Central memory CD4-positive, alpha-beta T cell (primary cell): ENCODE data around the gene ITGB8.

ENCODE experiments used
- DNase-seq: peaks from one replicate; pipeline ENCODE4 v3.0.0; 2022

The ITGB8 gene

DNA sequence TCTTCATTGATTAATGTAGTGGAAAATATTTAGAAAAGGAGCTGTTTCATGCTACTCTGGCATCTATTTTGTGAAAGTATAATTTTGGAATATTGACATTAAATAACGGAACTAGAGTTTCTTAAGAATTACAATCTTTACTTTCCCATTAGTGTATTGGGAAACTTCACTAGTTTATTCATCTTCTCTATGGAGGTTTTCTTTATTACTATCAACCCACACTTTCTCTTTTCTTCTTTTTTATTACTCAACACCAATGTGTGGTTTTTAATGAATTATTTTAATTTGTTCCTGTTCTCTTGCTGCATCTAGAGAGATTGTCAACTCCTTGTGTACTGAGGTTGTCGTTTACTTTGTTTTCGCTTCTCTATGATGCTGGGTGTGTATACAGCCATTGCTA, 20.4 kb upstream of the ITGB8 start:
- DNase-seq: no peak

DNA sequence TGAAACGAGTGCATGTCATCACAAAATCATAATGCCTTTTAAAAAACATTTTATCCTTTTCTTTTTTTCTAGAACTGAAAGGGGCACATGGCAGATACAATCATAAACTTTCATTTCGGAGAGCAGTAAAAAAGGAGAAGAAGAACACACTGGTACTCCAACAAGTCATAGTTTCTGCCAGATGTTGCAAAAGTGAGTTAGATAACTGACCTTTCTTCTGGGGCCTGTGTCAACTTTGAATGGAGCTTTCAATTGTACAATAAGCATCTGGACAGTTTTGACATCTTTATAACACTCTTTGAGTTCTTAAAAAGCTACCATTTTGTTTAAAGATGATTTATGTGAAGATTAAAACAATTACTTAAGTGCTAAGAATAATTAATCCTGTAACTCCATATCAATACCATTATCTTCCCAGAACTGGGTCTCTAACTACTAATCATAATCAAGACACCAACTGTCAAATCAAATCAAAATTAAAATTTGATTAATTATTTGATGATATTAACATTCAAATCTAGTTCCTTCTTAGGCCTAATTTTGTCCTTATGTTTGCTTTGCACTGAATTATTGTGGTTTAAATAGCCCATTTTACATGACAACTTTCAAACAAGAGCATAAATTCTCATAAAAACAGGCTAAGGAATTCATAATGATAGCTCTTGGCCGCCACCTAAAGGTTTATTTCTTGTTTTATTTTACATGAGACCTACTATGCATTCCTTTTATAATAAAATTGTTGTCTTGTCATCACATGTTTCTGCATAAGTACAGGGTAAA, 19.5 kb upstream of the ITGB8 start:
- DNase-seq: no peak

DNA sequence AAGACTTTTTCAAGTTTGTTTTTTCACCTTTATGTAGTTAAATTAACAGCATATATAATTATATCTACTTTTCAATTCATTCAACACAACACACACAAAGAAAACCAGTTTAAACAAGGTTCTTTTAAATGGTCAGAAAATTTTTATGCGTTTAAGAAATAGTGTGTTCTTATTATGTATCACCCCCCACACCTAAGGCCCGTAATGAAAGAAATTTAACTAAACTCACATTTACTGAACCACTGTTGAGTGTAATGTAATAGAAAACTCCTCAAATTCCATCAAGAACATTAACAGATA, 19.0 kb upstream of the ITGB8 start:
- DNase-seq: no peak

DNA sequence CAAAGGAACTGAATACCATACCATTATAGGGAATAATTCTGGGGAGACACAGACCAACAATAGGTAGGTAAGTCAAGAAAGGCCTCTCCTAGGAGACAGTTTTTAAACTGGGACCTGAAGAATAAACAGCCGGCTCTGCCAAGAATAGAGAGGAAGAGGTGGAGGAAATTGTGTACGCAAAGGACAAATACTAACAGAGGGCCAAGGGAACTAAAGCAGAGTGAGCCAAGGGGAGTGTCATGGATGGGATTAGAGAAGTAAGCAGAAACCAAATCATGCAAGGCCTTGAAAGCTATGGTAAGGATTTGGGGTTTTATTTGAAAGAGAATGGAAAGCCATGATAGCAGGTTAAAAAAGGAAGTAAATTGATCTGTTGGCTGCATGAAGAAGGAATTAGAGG, 18.1 kb upstream of the ITGB8 start:
- DNase-seq: no peak

DNA sequence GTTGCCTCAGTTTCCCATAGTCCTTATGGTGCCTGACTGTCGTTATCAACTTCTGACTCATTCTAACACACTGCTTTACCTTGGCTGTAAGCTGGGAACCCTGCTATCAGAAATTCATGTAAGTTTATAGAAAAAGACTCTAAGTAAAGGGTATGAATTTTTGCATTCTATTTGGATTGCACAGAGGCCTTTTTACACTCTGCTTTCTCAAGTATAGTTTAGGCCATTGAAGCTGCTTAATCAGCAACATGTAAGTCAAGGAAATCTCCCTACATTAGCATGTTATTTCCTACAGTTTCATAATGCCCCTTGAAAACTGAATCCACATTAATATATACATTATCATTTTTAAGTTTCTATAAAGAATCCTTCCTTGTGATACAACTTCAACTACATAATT, 17.1 kb upstream of the ITGB8 start:
- no peak for DNase-seq

DNA sequence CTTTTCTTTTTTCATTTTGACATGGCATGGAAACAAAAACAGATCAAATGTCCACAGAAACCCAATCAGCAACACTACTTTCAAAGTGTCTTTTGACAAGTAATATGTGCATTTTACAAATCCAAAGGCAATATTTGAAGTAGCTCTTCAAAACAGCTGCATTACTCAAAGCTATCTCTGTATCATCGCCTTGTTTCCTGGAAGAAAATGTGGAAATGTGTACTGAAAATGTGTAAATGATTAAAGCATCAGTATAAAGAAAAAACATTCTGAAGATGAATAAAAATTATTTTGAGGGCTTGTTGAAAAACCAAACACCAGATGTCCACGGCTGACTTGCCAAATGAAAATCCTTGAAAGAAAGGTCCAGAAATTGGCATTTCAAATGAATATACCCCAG, 16.5 kb upstream of the ITGB8 start:
- no peak for DNase-seq

DNA sequence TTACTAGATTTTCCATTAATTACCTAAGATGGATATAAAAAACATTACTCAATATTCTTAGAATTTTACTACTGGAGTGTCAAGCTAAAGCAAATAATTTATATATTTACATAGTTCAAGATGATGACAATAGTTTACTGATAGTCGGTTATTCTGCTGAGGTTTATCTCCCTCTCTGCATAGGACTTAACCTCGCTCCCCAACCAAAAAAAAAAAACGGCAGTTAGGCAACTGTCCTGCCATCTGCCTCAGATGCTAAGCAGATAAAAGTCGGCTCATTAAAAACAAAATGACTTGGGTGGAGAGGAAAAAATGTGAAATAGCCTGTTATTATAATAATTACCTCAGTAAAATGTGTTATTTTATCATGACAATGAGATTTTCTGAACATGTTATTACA, 14.0 kb upstream of the ITGB8 start:
- DNase-seq: no peak

DNA sequence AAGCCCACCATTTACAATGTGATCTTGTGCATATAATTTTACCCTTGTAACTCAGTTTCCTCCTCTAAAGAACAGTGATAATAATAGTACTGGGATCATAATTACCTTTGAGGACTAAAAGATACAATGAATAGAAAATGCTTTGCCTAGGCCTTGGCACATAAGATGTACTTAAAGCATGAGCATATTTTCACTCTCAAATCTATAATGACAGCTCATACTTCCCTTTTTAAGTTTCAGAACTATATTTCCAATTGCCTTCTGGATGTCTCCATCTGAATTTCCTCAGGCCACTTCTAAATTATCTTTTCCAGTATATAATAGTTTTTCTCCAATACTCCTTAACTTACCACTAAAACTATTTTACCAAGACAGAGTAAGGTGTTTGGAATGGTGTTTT, 13.3 kb upstream of the ITGB8 start:
- DNase-seq: no peak

DNA sequence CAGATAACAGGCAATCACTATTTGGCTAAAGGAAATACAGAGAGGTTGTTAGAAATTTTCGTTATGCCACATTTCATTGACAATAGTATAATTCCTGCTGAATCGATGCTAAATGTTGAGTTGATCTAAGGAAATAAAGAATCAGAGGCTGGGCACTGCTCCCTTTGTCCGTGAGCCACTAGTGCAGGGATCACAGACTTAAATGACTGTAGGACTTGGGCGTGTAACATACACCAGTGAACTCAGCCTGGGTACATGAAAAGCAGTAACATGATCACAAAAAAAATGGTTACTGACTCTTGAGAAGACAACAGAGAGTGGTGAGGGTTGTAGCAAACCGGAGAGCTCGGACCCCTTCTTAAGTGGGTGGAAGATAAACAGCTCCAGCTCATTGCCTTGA, 11.8 kb upstream of the ITGB8 start:
- no peak for DNase-seq

DNA sequence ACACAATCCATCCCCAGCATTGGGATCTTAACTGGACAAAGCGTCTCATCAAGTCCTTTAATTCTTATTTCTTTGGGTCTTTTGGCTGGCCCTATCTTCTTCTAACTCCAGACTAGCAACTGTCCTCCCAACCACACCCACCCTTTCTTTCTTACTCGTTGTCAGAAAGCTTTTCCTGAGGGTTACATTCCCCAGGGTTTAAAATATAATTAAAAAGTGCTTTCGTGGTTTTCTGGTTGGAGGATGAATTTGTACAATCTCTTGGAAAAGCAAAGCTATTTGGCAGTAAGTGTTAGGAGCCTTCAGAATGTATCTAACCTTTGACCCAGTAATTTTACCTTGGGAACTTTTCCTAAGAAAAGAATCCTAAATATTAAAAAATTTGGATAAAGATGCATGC, 10.4 kb upstream of the ITGB8 start:
- DNase-seq: no peak

DNA sequence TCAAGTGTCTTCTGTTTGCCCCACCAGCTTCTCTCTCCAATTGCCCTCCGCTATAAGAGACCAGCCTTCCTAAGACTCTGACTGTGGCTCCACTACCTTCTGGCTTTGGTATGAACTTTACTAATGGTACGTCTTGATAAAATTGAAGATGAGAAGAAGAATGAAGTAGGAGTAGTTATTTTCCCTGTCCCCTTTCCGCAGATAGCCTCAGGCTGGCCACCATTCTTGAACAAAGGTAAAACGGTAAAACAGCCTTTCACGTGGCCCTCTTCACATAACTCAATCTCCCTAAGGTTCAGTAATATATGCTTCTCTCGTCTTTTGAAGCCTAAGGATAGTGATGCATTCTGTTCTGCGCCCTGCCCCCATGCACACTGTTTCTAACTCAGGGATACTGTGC, 9.9 kb upstream of the ITGB8 start:
- DNase-seq: no peak

DNA sequence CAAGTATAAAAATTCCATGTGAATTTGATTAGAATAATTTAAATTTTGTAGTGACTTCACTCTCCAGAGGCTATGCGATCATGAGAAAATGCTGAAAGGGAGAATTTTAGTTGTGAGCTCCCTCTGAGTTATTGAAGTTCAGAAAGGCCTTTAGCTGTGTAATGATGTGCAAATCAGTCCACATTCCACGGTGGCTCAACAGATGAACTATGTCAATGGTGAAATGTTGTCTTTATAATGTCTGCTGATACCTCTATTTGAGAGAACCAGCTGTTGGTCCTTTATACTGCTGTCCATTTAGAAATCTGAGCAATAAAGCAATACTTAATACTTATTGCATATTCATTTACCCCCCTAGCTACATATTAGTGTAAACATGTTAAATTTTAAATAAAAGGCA, 7.1 kb upstream of the ITGB8 start:
- DNase-seq: no peak

DNA sequence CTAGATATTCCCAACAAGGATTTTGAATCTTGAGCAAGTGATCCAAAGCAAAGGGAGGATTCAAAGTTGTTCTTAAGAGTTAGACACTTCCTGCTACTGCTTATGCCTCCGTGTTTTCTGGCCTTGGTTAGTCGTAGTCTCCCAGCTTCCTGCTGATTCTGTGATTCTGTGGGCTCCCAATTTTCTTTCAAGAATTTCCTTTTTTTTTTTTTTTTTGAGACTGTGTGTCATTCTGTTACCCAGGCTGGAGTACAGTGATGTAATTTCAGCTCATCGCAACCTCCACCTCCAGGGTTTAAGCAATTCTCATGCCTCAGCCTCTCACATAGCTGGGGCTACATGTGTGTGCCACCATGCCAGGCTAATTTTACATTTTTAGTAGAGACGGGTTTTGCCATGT, 4.4 kb upstream of the ITGB8 start:
- no peak for DNase-seq

DNA sequence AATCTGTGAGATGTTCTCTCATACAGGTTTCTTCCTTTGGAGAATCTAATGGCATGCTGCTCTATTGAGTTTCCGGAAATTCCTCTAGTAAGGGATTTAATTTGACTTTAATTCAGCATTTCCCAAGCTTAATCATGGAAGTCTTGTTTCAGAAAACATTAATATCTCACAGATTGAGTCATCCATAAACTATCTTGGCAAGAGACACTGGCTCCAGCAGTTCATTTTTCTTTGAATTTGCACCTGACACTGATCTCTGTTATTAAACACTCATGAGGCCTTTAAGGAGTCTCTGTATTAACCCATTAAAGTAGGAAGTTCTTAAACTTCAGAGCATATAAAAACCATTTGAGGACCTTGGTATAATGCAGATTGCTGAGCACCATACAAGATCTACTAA, 3.6 kb upstream of the ITGB8 start:
- no peak for DNase-seq

DNA sequence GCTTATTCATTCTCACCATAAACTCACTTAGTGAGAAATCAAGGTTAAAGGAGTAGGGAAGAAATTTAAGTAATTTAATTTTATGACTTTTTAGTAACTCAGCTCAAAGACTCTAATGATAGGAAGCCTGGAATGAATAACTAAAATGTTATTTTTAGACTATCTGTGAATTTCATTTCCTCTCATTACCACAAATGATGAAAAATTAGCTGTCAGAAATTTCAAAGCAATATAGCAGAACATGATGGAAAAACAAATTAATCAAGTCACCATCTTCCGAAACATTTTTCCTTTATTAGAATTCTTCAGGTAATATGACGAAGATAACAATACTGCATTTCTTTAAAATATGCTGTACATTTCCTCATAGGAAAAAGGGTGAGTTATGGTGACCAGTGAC, 2.7 kb upstream of the ITGB8 start:
- no peak for DNase-seq

DNA sequence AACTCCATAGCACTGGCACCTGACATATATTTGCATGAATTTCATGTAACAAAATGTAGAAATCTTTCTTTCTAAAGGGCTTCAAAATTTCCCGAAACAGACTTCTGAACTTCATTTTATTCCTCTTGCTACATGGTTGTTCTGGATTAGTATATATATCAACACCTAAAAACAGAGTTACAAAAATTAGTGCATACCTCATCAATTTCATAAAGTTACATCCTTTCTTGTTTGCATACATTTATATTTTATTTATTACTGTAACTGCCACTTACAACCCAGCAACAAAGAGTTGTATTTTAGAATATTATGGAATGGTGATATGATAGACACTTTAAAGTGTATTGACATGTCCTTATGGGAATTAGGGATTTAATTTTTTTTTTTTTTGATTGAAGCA, 2.0 kb upstream of the ITGB8 start:
- DNase-seq: no peak

DNA sequence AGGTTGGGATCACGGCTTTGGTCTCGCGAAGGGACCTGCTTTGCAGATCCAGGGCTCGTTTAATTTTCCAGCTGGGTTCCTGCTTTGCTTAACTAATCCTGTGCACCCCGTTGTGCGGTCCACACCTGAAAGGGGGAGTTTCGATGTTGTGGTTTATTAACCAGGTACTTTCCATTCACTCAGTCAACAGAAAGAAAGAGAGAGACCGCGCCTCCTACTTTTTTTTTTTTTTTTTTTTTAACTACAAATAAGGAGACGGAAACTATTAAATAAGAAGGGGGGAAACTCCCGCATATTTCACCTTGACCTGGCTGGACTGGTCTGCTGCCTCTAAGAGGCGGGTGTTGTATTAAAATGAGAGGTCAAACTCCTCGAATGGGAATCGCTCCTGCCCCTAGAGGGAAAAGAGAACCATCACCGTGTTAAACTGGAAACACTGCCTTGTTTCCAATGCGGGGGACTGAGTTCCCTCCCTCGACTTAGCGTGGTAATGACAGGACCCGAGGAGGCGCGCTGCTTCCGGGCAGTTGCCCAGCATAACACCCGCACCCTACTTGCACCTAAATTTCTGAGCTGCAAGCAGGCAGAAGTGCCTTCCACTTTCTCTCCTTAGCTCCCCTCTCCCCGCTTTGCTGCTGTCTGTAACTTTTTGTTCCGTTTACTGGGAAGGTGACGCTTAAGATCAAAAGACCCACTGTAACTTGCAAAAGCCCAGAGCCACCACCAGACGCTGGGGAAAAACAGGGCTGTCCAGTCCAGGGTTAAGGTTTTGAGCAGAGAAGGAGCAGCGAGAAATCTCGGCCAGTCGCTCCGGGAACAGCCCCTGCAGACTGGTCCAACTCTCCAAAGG, 1.1 kb upstream of the ITGB8 start:
- no peak for DNase-seq

DNA sequence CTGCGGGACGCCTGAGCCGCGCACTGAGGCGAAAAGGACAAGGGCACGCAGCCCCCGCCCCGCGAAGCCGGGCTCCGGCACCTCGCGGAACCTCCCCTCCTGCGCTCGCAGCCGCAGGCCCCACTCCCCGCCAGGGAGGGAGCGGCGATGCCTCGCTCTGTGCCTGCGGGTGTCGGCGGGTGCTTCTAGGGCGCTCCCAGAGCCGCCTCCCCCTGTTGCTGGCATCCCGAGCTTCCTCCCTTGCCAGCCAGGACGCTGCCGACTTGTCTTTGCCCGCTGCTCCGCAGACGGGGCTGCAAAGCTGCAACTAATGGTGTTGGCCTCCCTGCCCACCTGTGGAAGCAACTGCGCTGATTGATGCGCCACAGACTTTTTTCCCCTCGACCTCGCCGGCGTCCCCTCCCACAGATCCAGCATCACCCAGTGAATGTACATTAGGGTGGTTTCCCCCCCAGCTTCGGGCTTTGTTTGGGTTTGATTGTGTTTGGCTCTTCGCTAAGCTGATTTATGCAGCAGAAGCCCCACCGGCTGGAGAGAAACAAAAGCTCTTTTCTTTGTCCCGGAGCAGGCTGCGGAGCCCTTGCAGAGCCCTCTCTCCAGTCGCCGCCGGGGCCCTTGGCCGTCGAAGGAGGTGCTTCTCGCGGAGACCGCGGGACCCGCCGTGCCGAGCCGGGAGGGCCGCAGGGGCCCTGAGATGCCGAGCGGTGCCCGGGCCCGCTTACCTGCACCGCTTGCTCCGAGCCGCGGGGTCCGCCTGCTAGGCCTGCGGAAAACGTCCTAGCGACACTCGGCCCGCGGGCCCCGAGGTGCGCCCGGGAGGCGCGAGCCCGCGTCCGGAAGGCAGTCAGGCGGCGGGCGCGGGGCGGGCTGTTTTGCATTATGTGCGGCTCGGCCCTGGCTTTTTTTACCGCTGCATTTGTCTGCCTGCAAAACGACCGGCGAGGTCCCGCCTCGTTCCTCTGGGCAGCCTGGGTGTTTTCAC, 519 bp downstream of the ITGB8 start:
- no peak for DNase-seq

DNA sequence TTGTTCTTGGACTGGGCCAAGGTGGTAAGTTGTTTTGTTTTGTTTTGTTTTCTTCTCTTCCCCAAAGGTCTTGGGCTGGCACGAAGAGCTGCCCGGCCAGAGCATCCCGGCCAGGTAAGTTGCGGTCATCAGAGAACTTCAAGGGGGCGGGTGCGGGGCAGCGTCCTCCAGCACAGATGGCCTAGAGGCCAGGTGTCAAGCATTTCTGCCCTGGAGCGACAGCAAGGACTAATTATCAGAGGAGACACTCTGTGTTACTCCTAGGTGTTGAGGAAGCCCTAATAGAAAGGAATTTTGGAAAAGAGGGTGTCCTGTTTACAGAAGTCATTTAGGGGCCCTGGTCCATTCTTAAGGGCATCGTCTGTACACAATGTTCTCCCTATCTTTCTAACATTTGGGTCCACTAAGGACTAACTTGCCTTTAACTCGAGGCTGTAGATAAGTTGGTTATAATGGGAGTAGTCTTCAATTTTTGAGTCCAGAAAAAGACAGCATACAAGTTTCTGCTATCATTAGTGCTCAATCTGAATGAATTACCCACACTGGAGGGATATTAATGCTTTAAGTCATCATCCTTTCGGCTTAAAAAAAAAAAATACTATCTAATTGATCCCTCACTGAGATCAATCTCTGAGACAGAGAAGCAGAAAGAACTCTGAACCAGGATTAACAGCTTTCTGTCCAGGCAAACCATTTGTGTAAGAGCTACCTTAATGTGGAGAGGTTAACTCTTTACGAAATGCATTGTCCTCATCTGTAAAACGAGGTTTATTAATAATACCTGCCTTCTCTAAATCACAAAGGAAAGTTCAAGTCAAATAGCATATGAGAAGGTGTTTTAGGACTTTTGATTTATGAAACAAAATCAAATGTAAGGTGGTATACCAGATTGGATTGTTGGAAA, 1.5 kb downstream of the ITGB8 start:
- DNase-seq: no peak

DNA sequence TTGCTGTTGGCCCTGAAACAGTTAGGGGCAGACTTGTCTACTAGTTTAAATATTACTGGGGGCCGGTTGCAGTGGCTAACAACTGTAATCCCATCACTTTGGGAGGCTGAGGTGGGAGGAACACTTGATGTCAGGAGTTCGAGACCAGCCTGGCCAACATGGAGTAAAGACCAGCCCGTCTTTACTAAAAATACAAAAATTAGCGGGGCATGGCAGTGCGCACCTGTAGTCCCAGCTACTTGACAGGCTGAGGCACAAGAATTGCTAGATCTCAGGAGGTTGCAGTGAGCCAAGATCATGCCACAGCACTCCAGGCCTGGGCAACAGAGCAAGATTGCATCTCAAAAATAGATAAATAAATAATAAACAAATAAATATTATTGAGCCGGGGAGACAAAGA, 7.6 kb downstream of the ITGB8 start:
- no peak for DNase-seq

DNA sequence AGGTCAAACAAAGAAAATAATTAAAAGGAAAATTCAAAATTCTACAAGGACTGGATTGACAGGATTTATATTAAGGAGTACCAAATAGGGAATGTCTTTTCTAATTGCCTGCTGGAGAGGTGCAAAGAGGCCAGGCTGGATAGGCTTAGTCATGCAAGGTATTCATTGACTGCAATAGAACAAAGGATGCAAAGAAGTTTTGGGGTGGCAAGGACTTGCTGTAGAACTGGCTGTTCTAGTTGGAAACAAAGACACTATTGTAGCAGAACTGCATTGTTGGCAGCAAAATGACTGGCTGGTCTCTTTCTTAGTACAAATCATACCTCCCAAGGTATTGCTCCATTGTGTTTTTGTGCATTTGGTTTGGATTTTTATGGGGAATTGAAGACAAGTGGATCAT, 10.1 kb downstream of the ITGB8 start:
- DNase-seq: no peak

DNA sequence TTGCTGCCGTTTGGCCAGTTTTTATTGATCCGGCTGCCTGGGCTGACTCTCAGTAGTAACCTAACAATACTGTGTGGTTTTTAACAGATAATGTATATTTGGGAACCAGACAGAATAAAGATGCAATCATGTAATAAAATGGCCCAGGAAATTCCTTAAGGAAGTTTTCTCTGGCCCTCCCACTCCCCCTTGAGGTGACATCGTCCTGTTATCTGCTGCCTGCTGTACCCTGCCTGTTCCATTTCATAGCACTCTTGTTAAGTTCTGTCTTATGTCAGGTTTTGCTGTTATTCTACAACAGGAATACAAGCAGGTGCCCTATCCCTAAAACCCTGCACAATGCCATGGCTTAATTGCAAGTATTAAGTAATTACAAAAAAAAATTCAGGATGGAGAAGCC, 12.5 kb downstream of the ITGB8 start:
- no peak for DNase-seq
